Bronchial epithelial cell (primary cell): ENCODE data around the gene KCNIP1. TPM values are rescaled to one million over a fixed set of nuclear protein-coding genes. Genes with fewer than 3 reads are reported as not detected.

ENCODE experiments used
- DNase-seq: peaks from one replicate; pipeline ENCODE4 v3.0.0-alpha.2; 2010; ENCODE audit warnings: low read depth
- FAIRE-seq: peaks from 2 replicates; lab custom pipeline; 2011; peaks lifted over from hg19 to GRCh38; lab: Jason Lieb, UNC
- H3K27me3 ChIP-seq: 2 replicates; pipeline ENCODE4 v1.5.1; 2011; ENCODE audit warnings: low read length; ENCODE audit not compliant: control insufficient read depth, insufficient read depth
- H3K36me3 ChIP-seq: 2 replicates; pipeline ENCODE4 v1.5.1; 2011; ENCODE audit warnings: low read length; ENCODE audit not compliant: control insufficient read depth, insufficient read depth
- H3K4me3 ChIP-seq: 2 replicates; pipeline ENCODE4 v1.5.1; 2011; ENCODE audit warnings: mild to moderate bottlenecking, low read depth, low read length, control low read depth
- CTCF ChIP-seq: IDR thresholded peaks from 2 replicates; pipeline ENCODE4 v1.5.1; 2011; ENCODE audit warnings: mild to moderate bottlenecking, moderate library complexity, low read length, control low read depth, inconsistent platforms; ENCODE audit not compliant: insufficient read depth, severe bottlenecking
- total RNA-seq: library from RNA; depleted of rRNA; stranded (reverse); fragments of >200 nt; gene quantifications from 2 replicates; pipeline ENCODE4 v1.2.1, GENCODE V29; 2014

The KCNIP1 gene
- total RNA-seq, 1 donor from 2014 or later = under 0.01 TPM

DNA sequence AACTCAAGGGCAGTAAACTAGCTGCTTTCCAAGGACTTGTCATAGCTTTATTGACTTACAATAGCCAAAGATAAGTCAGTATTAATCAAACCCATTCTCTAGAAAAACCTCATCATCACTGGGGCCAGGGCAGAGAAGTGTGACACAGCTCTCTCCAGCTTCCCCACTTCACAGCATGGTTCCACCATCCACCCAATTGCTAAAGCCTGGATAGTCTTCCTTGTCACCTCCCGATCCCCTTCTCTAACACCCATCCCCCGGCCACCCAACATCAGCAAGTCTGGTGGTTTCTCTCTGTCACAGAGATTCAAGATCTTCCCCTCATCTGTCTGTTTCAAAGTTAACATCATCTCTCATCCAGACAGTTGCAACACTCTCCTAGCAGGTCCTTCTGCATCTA lies 191.1 kb downstream of the KCNIP1 start:
- no peak overlapping the region for H3K4me3 ChIP-seq
- no peaks in the 10 kb centered on the region for H3K36me3 ChIP-seq
- no peaks in the 10 kb centered on the region for H3K27me3 ChIP-seq
- FAIRE-seq = peak; percentile 28
- no peak for DNase-seq
- TF ChIP-seq CTCF = no peak

GRCh38 chr5:170697031-170697430 lies 193.2 kb downstream of the KCNIP1 start:
- Histone ChIP-seq H3K27me3 (no peaks in the 10 kb centered on the region), H3K36me3 (no peaks in the 10 kb centered on the region), H3K4me3 (no peak overlapping the region)
- DNase-seq = no peak
- FAIRE-seq = no peak
- TF ChIP-seq CTCF = no peak

DNA sequence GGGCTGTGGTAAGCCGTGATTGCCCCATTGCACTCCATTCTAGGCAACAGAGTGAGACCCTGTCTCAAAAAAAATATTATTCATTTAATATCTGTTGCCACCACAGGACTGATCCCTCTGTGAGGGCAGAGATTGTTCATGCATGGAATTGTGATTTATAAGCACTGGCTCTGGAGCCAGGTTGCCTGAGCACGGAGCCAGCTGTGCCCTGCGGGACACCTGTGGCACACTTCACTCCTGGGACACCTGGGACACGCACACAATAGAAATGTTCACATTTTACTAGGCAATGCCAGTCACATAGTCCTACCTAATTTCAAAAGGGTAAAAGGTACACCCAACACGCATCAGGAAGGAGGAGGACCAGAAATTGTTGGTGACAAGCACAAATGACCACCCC lies 196.7 kb downstream of the KCNIP1 start:
- TF ChIP-seq CTCF = no peak
- Histone ChIP-seq H3K27me3 (no peaks in the 10 kb centered on the region), H3K4me3 (no peak overlapping the region), H3K36me3 (no peaks in the 10 kb centered on the region)
- FAIRE-seq = no peak
- no peak for DNase-seq

DNA sequence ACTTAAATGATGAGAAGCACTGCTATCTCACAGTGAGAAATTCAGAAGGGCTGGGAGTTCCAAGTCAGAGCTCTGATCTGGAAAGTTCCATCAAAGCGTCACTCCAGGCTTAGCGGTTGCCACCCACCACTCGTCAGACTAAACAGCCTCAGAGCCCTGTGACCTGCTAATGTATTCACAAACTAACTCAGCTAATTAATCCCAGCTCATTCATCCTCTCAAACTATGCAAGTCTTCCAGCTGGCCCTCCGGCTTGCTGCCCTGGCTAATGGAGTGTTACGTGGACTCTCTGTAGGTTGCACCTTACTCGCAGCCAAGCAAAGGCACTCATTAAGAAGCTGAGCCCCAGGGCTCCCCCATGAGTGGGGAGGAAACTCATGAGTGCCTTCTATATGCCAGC lies 197.5 kb downstream of the KCNIP1 start:
- DNase-seq = no peak
- Histone ChIP-seq H3K4me3 (no peak overlapping the region), H3K36me3 (no peaks in the 10 kb centered on the region), H3K27me3 (no peaks in the 10 kb centered on the region)
- TF ChIP-seq CTCF = no peak
- no peak for FAIRE-seq

- Histone ChIP-seq H3K36me3 (no peaks in the 10 kb centered on the region), H3K4me3 (no peak overlapping the region), H3K27me3 (no peaks in the 10 kb centered on the region)
- no peak for TF ChIP-seq CTCF
- FAIRE-seq (no peak), DNase-seq (no peak)
These were observed 200.8 kb downstream of the KCNIP1 start for GRCh38 chr5:170704417-170705192.

DNA sequence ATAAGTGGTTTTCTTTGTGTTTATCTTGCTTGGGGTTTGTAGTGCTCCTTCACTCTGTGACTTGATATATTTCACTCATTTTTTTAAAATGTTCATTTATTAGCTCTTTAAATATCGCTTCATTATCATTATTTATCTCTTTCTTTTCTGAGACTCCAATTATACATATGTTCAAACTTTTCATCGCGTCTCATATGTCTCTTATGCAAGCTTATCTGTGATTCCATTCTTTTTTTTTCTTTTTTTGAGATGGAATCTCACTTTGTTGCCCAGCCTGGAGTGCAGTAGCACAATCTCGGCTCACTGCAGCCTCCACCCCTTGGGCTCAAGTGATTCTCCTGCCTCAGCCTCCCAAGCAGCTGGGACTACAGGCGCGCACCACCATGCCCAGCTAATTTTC lies 205.8 kb downstream of the KCNIP1 start:
- no peak for TF ChIP-seq CTCF
- Histone ChIP-seq H3K4me3 (no peak overlapping the region), H3K36me3 (no peaks in the 10 kb centered on the region), H3K27me3 (no peaks in the 10 kb centered on the region)
- FAIRE-seq (no peak), DNase-seq (no peak)
